ENCODE measurements around the gene ANGPTL4. TPM values are rescaled to one million over a fixed set of nuclear protein-coding genes. Genes with fewer than 3 reads are reported as not detected.

The ANGPTL4 gene
- total and polyA plus RNA-seq, 2 of the 13 experiments (the other 11 are each of a cell fraction or from before 2014, with no cell fraction given): 0.80 to 21.7 TPM

- TF ChIP-seq ZNF670 (CRISPR knock-in tag; IDR thresholded peaks at IDR 0.05; ENCODE audit: borderline replicate concordance) (no peak), MTA1 (CRISPR knock-in tag; IDR thresholded peaks at IDR 0.05; ENCODE audit: borderline replicate concordance) (peak; percentile 88; the same call in 1 of the 2 replicates), KLF15 (CRISPR knock-in tag; IDR thresholded peaks at IDR 0.05; ENCODE audit: borderline replicate concordance) (no peak), GFI1 (CRISPR knock-in tag; IDR thresholded peaks at IDR 0.05; ENCODE audit: borderline replicate concordance) (no peak), HMG20A (CRISPR knock-in tag; IDR thresholded peaks at IDR 0.05; ENCODE audit: borderline replicate concordance) (no peak), ZNF274 (CRISPR knock-in tag; IDR thresholded peaks at IDR 0.05) (peak; percentile 77; the same call in 1 of the 2 replicates), ZNF574 (CRISPR knock-in tag; IDR thresholded peaks at IDR 0.05) (peak; percentile 34; the same call in 1 of the 2 replicates), ZNF253 (CRISPR knock-in tag; IDR thresholded peaks at IDR 0.05; ENCODE audit: borderline replicate concordance) (no peak), SALL1 (CRISPR knock-in tag; IDR thresholded peaks at IDR 0.05) (peak; percentile 71; the same call in 1 of the 2 replicates), GABPB1 (CRISPR knock-in tag; IDR thresholded peaks at IDR 0.05) (peak; percentile 49; the same call in 1 of the 2 replicates), RBFOX2 (IDR thresholded peaks at IDR 0.05; ENCODE audit: low read depth, low read length) (peak; percentile 82), ZNF460 (CRISPR knock-in tag; IDR thresholded peaks at IDR 0.05; ENCODE audit: borderline replicate concordance) (no peak), FOXP1 (IDR thresholded peaks at IDR 0.05) (no peak), FOXP1 (CRISPR knock-in tag; IDR thresholded peaks at IDR 0.05) (no peak), ZNF34 (CRISPR knock-in tag; IDR thresholded peaks at IDR 0.05; ENCODE audit: borderline replicate concordance) (0 out of 2 replicates have a peak, but pooled peaks have one; percentile 46), RAD51 (IDR thresholded peaks at IDR 0.05; ENCODE audit: borderline replicate concordance) (no peak), ZBTB7B (CRISPR knock-in tag; IDR thresholded peaks at IDR 0.05) (peak; percentile 68; the same call in 1 of the 2 replicates), ESRRA (CRISPR knock-in tag; IDR thresholded peaks at IDR 0.05; ENCODE audit: low read depth) (no peak), ATF5 (CRISPR knock-in tag; IDR thresholded peaks at IDR 0.05; ENCODE audit: low read depth) (no peak)
- TF ChIP-seq, protein P1, sequence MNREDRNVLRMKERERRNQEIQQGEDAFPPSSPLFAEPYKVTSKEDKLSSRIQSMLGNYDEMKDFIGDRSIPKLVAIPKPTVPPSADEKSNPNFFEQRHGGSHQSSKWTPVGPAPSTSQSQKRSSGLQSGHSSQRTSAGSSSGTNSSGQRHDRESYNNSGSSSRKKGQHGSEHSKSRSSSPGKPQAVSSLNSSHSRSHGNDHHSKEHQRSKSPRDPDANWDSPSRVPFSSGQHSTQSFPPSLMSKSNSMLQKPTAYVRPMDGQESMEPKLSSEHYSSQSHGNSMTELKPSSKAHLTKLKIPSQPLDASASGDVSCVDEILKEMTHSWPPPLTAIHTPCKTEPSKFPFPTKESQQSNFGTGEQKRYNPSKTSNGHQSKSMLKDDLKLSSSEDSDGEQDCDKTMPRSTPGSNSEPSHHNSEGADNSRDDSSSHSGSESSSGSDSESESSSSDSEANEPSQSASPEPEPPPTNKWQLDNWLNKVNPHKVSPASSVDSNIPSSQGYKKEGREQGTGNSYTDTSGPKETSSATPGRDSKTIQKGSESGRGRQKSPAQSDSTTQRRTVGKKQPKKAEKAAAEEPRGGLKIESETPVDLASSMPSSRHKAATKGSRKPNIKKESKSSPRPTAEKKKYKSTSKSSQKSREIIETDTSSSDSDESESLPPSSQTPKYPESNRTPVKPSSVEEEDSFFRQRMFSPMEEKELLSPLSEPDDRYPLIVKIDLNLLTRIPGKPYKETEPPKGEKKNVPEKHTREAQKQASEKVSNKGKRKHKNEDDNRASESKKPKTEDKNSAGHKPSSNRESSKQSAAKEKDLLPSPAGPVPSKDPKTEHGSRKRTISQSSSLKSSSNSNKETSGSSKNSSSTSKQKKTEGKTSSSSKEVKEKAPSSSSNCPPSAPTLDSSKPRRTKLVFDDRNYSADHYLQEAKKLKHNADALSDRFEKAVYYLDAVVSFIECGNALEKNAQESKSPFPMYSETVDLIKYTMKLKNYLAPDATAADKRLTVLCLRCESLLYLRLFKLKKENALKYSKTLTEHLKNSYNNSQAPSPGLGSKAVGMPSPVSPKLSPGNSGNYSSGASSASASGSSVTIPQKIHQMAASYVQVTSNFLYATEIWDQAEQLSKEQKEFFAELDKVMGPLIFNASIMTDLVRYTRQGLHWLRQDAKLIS (CRISPR knock-in tag; IDR thresholded peaks at IDR 0.05): no peak
- TF ChIP-seq, protein P2, sequence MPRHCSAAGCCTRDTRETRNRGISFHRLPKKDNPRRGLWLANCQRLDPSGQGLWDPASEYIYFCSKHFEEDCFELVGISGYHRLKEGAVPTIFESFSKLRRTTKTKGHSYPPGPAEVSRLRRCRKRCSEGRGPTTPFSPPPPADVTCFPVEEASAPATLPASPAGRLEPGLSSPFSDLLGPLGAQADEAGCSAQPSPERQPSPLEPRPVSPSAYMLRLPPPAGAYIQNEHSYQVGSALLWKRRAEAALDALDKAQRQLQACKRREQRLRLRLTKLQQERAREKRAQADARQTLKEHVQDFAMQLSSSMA (CRISPR knock-in tag; IDR thresholded peaks at IDR 0.05): no peak
Observed at GRCh38 chr19:8363803-8364771, at the start of gene ANGPTL4 (continued).
